ENCODE measurements around the gene RXRB.

Gene RXRB

GRCh38 chr6:33211666-33212422 lies 11.4 kb upstream of the RXRB start:
- DNase-seq: no peak

GRCh38 chr6:33211136-33211535 lies 10.7 kb upstream of the RXRB start:
- no peak for DNase-seq

- DNase-seq: no peak
Observed at GRCh38 chr6:33209856-33210255, 9.4 kb upstream of the RXRB start.

- DNase-seq: peak; percentile 76
Observed at GRCh38 chr6:33208091-33208967, 7.9 kb upstream of the RXRB start, which contains the start of gene RING1. TSS of gene RING1 (plus strand) at chr6:33208500. CDS start at chr6:33208823, 323 bp downstream.

GRCh38 chr6:33207552-33208090 lies 7.2 kb upstream of the RXRB start:
- no peak for DNase-seq

GRCh38 chr6:33206864-33207551 lies 6.5 kb upstream of the RXRB start:
- no peak for DNase-seq

GRCh38 chr6:33206027-33206863 lies 5.8 kb upstream of the RXRB start:
- no peak for DNase-seq

GRCh38 chr6:33205191-33206026 lies 4.9 kb upstream of the RXRB start:
- no peak for DNase-seq

GRCh38 chr6:33204415-33205190 lies 4.1 kb upstream of the RXRB start, which contains the start of gene HSD17B8:
TSS of gene HSD17B8 (plus strand) at chr6:33204655. CDS start at chr6:33204669, 14 bp downstream.
- peak; percentile 92 for DNase-seq

GRCh38 chr6:33204165-33204414 lies 3.6 kb upstream of the RXRB start:
- no peak for DNase-seq

- no peak for DNase-seq
Observed at GRCh38 chr6:33203443-33204164, 3.1 kb upstream of the RXRB start.

GRCh38 chr6:33202799-33203198 lies 2.3 kb upstream of the RXRB start:
- no peak for DNase-seq

- no peak for DNase-seq
Observed at GRCh38 chr6:33201935-33202334, 1.5 kb upstream of the RXRB start.

- no peak for DNase-seq
Observed at GRCh38 chr6:33201147-33201545, 681 bp upstream of the RXRB start.

GRCh38 chr6:33199687-33200218 lies 712 bp downstream of the RXRB start:
- DNase-seq: peak; percentile 61

- no peak for DNase-seq
Observed at GRCh38 chr6:33198853-33199436, 1.5 kb downstream of the RXRB start.

- no peak for DNase-seq
Observed at GRCh38 chr6:33198159-33198852, 2.2 kb downstream of the RXRB start.

GRCh38 chr6:33197431-33198048 lies 2.9 kb downstream of the RXRB start:
- no peak for DNase-seq
